Left ventricle myocardium inferior (tissue), 1 donor: Measurements from ENCODE around the gene TRIM26. TPM values are rescaled to one million over a fixed set of nuclear protein-coding genes. Genes with fewer than 3 reads are reported as not detected.

Source experiments
- DNase-seq: peaks from one replicate; pipeline ENCODE4 v3.0.0-alpha.2; 2020
- H3K27ac ChIP-seq: fragments of 200-600 bp; replicated peaks from 2 replicates; pipeline ENCODE4 v1.8.0; 2021
- H3K27me3 ChIP-seq: fragments of 200-600 bp; 2 replicates; pipeline ENCODE4 v1.8.0; 2021; ENCODE audit warnings: low read depth
- H3K36me3 ChIP-seq: fragments of 200-600 bp; 2 replicates; pipeline ENCODE4 v1.8.0; 2021
- H3K4me1 ChIP-seq: fragments of 200-600 bp; 2 replicates; pipeline ENCODE4 v1.8.0; 2021
- H3K4me3 ChIP-seq: fragments of 200-600 bp; 2 replicates; pipeline ENCODE4 v1.8.0; 2021; ENCODE audit warnings: mild to moderate bottlenecking, moderate library complexity
- H3K9me3 ChIP-seq: fragments of 200-600 bp; replicated peaks from 2 replicates; pipeline ENCODE4 v1.8.0; 2021
- intact Hi-C: fragments of 100-400 bp; cut with micrococcal nuclease; formaldehyde crosslinking; loops from one replicate; pipeline ENCODE4 v1.11.0; 2022
- total RNA-seq: library from RNA; stranded (reverse); fragmentation: NEBNext Ultra II Directional; extraction: Animal tissue kit (Norgen Biotek cat#: 25700); gene quantifications from one replicate; pipeline ENCODE4 v1.2.1, GENCODE V29; 2021
- TF ChIP-seq, protein P1 (sequence below): fragments of 200-600 bp; IDR thresholded peaks from 2 replicates; pipeline ENCODE4 v1.8.0; 2021; ENCODE audit warnings: antibody characterized with exemption, mild to moderate bottlenecking, borderline replicate concordance
- donor health status: DM: no; HTN: yes; CAD: no; lungs with severe emphysema.

TRIM26 gene
- total RNA-seq, 1 donor from 2014 or later, result 19.9 TPM

DNA sequence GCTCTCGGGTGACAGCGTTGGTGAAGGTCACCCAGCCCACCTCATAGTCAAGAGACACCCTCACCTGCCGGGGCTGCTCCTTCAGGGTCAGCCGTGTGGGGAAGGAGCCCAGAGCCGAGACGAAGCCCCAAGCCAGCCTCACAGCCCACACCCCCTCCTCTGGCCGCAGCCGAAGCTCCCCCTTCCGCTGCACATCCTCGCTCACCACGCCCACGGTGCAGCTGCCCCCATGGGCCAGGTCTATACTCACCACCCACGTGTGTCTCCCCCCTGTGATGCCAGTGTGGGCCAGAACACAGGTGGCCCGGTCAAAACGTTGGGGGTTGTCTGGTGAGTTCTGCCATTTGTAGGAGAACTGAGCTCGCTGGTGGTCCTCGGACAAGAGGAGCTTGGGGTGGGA lies 59.1 kb downstream of the TRIM26 start:
- H3K27ac ChIP-seq, result no peak overlapping the region
- no peak for DNase-seq
- intact Hi-C loops, result no loop called here
- no peak overlapping the region for H3K4me3 ChIP-seq
- H3K9me3 ChIP-seq, result no peaks in the 10 kb centered on the region
- H3K27me3 ChIP-seq, result peaks cover 42% of the 10 kb centered on the region
- no peaks in the 10 kb centered on the region for H3K36me3 ChIP-seq
- TF ChIP-seq, protein P1, sequence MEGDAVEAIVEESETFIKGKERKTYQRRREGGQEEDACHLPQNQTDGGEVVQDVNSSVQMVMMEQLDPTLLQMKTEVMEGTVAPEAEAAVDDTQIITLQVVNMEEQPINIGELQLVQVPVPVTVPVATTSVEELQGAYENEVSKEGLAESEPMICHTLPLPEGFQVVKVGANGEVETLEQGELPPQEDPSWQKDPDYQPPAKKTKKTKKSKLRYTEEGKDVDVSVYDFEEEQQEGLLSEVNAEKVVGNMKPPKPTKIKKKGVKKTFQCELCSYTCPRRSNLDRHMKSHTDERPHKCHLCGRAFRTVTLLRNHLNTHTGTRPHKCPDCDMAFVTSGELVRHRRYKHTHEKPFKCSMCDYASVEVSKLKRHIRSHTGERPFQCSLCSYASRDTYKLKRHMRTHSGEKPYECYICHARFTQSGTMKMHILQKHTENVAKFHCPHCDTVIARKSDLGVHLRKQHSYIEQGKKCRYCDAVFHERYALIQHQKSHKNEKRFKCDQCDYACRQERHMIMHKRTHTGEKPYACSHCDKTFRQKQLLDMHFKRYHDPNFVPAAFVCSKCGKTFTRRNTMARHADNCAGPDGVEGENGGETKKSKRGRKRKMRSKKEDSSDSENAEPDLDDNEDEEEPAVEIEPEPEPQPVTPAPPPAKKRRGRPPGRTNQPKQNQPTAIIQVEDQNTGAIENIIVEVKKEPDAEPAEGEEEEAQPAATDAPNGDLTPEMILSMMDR, result no peak
- peaks cover 25% of the 10 kb centered on the region for H3K4me1 ChIP-seq

DNA sequence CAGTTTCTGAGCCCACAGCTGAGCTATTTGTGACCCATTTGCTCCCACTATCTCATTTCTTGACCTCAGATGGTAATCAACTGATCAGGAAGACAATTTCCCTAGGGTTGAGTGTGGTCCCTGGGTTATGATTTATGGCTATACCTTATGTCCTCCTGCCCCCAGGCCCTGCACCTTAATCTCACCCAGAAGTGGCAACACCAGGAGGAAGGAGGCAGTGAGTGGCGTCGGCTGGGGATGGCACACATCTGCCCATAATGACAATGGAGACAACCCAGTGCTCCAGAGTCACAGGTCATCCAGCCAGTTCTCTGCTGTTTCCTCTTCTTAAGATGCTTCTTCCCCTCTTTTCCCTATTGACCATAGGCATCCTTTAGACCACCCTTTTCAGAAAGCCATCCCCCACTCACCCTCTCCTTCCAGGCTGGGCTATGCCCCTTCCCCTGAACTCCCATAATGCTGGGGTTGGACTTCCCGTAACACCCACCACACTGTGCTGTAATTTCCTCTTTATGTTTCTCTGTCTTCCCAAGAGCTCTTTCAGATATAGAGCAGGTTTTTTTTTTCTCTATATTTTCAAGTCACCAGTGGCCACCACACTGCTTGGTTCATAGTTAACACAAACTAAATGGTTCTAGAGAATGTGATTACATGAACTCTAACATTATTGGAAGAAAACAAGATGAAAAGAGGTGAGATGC lies 60.1 kb downstream of the TRIM26 start:
- intact Hi-C loops, result no loop called here
- H3K27me3 ChIP-seq, result peaks cover 41% of the 10 kb centered on the region
- TF ChIP-seq, protein P1, result no peak

DNA sequence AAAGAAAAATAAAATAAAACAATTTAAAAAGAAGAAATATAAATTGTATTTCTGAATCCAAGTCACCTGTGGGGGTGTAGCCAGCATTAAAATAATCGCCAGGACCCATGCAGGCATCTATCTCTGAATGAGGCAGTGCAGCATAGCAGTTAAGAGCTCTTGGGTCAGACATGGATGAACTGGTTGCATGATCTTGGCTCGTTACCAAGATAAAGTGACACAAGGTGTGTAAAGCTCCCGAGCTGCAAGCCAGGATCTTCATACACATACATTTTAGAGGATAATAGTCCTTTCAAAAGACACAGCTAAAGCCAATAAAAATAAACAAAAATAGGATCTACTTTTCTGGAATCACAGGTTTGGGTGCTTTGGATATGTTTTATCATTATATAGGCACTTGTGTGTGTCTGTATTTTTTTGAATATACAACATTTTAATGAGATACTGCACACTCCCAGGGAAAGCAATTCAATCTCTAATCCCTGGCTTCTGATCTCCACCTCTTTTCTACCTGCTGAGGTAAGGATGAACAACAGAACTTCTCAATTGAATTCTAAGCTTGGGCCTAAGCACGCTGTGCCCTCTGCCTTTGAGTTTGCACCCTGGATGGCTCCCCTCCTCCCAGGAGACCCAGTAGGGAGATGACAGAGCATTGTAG lies 61.1 kb downstream of the TRIM26 start:
- H3K4me1 ChIP-seq, result peaks cover 22% of the 10 kb centered on the region
- intact Hi-C loops, result no loop called here
- TF ChIP-seq, protein P1, result no peak
- H3K36me3 ChIP-seq, result no peaks in the 10 kb centered on the region
- DNase-seq, result no peak
- peaks cover 50% of the 10 kb centered on the region for H3K27me3 ChIP-seq
- no peaks in the 10 kb centered on the region for H3K9me3 ChIP-seq
- no peak overlapping the region for H3K4me3 ChIP-seq
- H3K27ac ChIP-seq, result no peak overlapping the region

More for the DNA sequence above, 60.1 kb downstream of the TRIM26 start:
- H3K27ac ChIP-seq, result no peak overlapping the region
- H3K36me3 ChIP-seq, result no peaks in the 10 kb centered on the region
- H3K4me1 ChIP-seq, result peaks cover 25% of the 10 kb centered on the region
- no peak overlapping the region for H3K4me3 ChIP-seq
- no peaks in the 10 kb centered on the region for H3K9me3 ChIP-seq
- no peak for DNase-seq

DNA sequence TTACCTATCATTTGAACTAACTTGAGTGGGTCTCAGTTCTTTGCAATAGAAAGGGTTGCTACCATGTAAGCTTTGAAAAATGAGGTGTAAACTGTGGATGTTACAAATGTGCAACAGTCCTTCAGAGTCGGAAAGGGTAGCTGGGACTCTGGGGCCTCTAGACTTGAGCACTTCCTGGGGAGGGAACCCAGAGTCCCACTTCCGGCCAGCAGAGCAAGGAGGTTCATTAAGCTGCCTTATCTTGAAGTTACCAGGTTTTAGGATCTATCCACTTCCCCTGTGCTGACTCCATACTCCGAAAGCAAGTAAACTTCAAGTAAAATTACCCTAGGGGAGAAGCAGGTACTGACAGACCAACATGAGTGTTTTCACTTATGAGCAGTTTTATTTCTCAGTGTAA lies 61.6 kb downstream of the TRIM26 start:
- intact Hi-C loops, result no loop called here
- H3K4me1 ChIP-seq, result peaks cover 18% of the 10 kb centered on the region
- no peak overlapping the region for H3K4me3 ChIP-seq
- TF ChIP-seq, protein P1, result no peak
- no peaks in the 10 kb centered on the region for H3K9me3 ChIP-seq
- no peaks in the 10 kb centered on the region for H3K36me3 ChIP-seq
- no peak overlapping the region for H3K27ac ChIP-seq
- H3K27me3 ChIP-seq, result peaks cover 56% of the 10 kb centered on the region
- DNase-seq, result no peak

DNA sequence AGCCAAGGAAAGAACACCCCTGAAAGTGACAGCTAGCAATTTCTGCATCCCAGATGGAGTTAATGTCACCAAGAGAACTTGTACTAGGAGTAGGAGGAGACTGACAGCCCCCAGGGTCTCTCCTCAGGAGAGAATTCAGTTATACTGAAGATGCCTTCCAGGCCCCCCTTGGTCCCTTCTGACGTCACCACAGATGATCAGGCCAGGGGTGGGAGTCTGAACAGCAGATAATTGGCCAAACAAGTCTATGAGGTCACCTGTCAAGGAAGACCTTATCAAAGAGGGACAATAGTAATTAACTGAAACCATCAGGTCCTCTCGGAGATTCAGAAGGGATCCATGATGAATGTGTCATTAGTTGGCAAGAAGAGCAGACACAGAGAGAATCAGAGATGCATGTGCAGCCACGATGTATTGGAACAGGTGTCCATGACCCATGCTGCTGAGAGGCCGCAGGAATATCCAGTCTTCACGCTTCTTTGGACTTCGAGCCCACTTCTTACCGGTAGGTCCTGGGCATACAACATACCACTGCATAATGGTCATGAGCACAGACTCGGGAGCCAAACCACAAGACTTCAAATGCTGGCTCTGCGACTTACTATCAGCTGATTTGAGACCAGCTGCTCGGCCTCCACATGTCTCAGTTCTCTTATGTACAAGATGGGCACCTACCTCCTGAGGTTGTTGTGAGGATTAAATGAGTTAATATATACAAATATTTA lies 62.4 kb downstream of the TRIM26 start:
- Histone ChIP-seq H3K4me3 (no peak overlapping the region), H3K27me3 (peaks cover 61% of the 10 kb centered on the region), H3K9me3 (no peaks in the 10 kb centered on the region), H3K27ac (no peak overlapping the region), H3K4me1 (peaks cover 11% of the 10 kb centered on the region), H3K36me3 (no peaks in the 10 kb centered on the region)
- TF ChIP-seq, protein P1, result no peak
- intact Hi-C loops, result no loop called here
- no peak for DNase-seq
